ENCODE results near the gene NOL4L.

DNA sequence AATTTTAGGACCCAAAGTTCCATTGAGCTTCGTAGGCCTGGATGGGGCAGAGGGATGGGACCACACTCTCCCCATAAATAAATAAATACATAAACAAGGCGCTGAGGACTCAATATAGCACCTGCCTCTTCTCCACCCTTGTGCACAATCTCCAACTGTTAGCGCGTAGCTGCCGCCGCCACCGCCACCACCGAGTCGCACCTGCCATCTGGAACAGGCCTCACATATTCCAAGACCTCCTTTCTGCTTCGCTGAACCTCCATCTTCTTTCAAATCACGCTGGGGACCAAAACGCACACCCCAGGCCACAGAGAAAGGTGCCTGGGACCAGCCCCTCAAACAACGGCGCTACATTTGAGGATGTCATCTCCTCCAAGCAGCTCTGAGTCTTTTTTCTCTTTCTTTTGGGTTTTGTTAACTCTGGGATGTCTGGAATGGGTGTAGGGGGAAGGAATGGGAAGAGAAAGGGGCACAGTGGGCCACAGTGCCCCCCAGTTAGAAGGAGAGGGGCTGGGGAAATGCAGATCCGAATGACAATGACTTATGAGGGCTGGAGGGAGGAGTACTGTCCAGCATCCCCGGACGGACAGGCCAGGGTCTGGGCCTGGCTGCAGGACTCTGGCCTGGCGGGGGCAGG, 49.7 kb downstream of the NOL4L start:
- TF ChIP-seq POLR2A (IDR thresholded peaks at IDR 0.05; ENCODE audit: low read length): no peak
- TF ChIP-seq, protein P1, sequence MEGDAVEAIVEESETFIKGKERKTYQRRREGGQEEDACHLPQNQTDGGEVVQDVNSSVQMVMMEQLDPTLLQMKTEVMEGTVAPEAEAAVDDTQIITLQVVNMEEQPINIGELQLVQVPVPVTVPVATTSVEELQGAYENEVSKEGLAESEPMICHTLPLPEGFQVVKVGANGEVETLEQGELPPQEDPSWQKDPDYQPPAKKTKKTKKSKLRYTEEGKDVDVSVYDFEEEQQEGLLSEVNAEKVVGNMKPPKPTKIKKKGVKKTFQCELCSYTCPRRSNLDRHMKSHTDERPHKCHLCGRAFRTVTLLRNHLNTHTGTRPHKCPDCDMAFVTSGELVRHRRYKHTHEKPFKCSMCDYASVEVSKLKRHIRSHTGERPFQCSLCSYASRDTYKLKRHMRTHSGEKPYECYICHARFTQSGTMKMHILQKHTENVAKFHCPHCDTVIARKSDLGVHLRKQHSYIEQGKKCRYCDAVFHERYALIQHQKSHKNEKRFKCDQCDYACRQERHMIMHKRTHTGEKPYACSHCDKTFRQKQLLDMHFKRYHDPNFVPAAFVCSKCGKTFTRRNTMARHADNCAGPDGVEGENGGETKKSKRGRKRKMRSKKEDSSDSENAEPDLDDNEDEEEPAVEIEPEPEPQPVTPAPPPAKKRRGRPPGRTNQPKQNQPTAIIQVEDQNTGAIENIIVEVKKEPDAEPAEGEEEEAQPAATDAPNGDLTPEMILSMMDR (IDR thresholded peaks at IDR 0.05): no peak
- no peak for TF ChIP-seq GATA3 (IDR thresholded peaks at IDR 0.05; ENCODE audit: borderline replicate concordance)
- TF ChIP-seq MAZ (IDR thresholded peaks at IDR 0.05; ENCODE audit: borderline replicate concordance, low read depth, low read length): no peak
- TF ChIP-seq MAFK (IDR thresholded peaks at IDR 0.05; ENCODE audit: partially characterized antibody): no peak
- no peak for TF ChIP-seq POLR2AphosphoS2 (conservative IDR thresholded peaks at IDR 0.05; ENCODE audit: low read length)
- no peak for TF ChIP-seq CEBPB (IDR thresholded peaks at IDR 0.05)
- TF ChIP-seq RCOR1 (IDR thresholded peaks at IDR 0.05; ENCODE audit: low read depth, low read length): no peak
